Fibroblast of villous mesenchyme (primary cell): ENCODE data around the gene PES1. TPM values are rescaled to one million over a fixed set of nuclear protein-coding genes. Genes with fewer than 3 reads are reported as not detected.
A peak's percentile ranks its signal among the peaks of the same experiment; 100 is the strongest.
"Not testable (repeated sequence)": the region's sequence is repeated elsewhere in the genome, so short reads cannot be mapped to it uniquely, and the experiment has no call there.

Experiments used
- DNase-seq: peaks from one replicate; pipeline ENCODE4 v3.0.0-alpha.2; 2010; ENCODE audit warnings: low read depth
- H3K4me3 ChIP-seq: 2 replicates; pipeline ENCODE4 v1.5.1; 2011; ENCODE audit warnings: low read depth, mild to moderate bottlenecking, low read length
- total RNA-seq: library from RNA; depleted of rRNA; stranded (reverse); fragments of >200 nt; gene quantifications from 2 replicates; pipeline ENCODE4 v1.2.3, GENCODE V29; 2012
- TF ChIP-seq, protein P1 (sequence below): IDR thresholded peaks from 2 replicates; pipeline ENCODE4 v1.5.1; 2012; ENCODE audit warnings: low read depth, mild to moderate bottlenecking, low read length; ENCODE audit not compliant: insufficient read depth

Gene PES1
- total RNA-seq, 1 donor, result 51.4 TPM

DNA sequence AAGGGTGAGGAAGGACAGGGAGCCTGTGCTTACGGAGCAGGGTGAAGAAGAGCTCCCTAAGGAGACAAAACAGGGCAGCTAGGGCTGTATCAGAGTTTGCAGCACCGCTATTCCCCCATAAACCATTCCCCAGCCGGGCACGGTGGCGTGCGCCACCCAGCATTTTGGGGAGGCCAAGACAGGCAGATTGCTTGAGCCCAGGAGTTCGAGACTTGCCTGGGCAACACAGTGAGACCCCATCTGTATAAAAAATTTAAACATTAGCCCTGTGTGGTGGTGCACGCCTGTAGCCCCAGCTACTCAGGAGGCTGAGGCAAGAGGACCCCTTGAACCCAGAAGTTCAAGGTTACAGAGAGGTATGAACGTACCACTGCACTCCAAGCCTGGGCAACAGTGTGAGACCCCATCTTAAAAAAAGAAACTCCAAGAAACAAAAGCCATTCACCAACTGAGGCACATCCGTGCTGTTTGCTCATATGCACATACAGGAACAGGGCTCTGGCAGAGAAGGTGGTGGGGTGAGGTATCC is 22.0 kb downstream of the PES1 start:
- H3K4me3 ChIP-seq, result no peak overlapping the region
- DNase-seq, result no peak
- TF ChIP-seq, protein P1, sequence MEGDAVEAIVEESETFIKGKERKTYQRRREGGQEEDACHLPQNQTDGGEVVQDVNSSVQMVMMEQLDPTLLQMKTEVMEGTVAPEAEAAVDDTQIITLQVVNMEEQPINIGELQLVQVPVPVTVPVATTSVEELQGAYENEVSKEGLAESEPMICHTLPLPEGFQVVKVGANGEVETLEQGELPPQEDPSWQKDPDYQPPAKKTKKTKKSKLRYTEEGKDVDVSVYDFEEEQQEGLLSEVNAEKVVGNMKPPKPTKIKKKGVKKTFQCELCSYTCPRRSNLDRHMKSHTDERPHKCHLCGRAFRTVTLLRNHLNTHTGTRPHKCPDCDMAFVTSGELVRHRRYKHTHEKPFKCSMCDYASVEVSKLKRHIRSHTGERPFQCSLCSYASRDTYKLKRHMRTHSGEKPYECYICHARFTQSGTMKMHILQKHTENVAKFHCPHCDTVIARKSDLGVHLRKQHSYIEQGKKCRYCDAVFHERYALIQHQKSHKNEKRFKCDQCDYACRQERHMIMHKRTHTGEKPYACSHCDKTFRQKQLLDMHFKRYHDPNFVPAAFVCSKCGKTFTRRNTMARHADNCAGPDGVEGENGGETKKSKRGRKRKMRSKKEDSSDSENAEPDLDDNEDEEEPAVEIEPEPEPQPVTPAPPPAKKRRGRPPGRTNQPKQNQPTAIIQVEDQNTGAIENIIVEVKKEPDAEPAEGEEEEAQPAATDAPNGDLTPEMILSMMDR, result no peak

DNA sequence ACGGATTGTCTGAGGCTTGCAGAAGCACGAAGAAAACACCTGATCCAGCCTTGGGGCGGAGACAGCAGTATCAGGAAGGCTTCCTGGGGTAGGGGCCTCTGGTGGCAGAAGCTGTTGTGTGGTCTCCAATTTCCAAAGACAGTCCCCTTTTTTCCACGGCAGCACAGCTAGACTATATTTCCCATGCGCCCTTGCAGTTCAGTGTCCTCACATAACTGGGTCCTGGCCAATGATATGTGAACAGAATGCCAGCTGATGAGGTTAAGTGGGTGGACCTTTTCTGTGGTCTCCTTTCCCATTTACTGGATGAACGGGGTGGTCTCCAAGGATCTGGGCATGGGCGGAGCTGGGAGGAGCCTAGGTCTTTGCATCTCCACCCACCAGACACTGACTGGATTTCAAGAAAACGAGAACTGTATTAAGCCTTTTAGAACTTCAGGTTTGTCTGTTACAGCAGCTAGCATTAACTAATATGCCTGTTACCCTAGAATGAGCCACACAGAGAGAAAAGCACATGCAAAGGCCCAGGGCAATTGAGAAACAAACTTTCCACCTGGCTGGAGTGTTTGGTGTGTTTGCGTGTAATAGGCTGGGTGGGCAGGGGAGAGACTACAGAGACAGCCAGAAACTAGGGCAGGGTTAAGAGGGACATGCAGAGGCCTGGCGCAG is 23.4 kb downstream of the PES1 start:
- TF ChIP-seq, protein P1, result no peak
- DNase-seq, result no peak
- H3K4me3 ChIP-seq, result no peak overlapping the region

DNA sequence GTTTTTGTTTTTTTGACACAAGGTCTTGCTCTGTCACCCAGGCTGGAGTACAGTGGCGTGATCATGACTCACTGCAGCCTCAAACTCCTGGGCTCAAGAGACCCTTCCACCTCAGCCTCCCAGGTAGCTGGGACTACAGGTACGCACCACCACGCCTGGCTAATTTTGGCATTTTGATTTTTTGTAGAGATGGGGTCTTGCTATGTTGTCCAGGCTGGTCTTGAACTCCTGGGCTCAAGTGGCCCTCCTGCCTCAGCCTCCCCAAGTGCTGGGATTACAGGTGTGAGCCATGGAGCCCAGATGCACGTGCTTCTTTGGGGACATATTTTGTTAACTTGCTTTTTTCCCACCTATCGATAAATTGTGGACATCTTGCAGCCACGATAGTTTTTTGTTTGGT is 24.4 kb downstream of the PES1 start:
- H3K4me3 ChIP-seq, DNase-seq: not testable (repeated sequence)

DNA sequence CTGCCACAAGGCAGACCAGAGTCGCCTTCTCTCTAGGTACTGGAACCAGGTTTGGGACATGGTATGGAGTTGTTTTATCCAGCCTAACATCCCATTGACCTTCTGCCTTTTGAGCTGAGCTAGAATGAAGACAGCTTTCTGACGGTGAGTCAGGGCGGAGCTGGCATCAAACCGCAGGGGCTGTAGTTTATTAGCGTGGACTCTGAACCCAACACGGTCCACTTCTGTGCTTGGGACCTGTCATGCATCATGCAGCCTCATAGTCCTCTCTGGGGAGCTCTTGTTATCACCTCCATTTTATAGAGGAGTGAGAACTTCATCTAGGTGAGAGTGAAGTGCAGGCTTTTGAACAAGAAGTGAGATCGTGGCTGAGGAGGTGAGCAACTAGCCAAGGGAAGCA is 25.6 kb downstream of the PES1 start:
- TF ChIP-seq, protein P1, result no peak
- H3K4me3 ChIP-seq, result no peak overlapping the region

DNA sequence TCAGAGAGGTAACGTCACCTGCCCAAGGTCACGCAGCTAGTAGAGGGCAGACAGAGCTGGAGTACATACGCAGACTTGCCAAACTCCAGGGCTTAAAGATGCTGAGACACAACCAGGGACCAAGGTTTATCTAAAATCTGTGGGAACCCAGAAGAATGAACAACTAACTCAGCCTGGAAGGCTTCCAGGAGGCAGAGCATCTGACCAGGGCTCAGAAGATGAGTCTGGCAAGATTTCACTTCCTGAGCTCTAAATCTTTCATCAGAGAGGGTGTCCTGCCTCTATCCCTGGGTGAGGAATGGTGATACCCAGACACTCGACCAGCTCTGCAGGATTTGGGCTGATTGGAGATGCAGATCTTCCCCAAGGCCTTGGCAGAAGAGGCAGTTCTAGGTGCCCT is 26.4 kb downstream of the PES1 start:
- TF ChIP-seq, protein P1, result no peak
- no peak overlapping the region for H3K4me3 ChIP-seq
- DNase-seq, result peak; percentile 57

More for the DNA sequence above, 25.6 kb downstream of the PES1 start:
- no peak for DNase-seq

DNA sequence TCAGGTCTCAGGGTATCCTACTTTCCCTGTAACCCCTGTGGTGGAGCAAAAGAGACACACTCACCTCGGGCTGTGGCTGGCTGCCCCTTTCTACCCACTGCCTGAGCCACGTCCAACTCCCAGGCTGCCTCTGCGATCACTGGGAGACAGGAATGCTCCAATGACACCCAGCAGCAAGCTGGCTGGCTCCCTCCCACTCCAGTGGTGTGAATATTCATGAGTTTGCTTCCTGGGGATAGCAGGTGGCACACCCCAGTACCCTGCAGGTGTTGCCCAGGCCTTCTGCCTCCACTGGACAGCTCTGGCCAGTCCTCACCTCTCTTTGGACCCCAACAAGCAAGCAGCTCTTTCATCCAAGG is 27.0 kb downstream of the PES1 start:
- no peak overlapping the region for H3K4me3 ChIP-seq
- TF ChIP-seq, protein P1, result no peak
- DNase-seq, result no peak

DNA sequence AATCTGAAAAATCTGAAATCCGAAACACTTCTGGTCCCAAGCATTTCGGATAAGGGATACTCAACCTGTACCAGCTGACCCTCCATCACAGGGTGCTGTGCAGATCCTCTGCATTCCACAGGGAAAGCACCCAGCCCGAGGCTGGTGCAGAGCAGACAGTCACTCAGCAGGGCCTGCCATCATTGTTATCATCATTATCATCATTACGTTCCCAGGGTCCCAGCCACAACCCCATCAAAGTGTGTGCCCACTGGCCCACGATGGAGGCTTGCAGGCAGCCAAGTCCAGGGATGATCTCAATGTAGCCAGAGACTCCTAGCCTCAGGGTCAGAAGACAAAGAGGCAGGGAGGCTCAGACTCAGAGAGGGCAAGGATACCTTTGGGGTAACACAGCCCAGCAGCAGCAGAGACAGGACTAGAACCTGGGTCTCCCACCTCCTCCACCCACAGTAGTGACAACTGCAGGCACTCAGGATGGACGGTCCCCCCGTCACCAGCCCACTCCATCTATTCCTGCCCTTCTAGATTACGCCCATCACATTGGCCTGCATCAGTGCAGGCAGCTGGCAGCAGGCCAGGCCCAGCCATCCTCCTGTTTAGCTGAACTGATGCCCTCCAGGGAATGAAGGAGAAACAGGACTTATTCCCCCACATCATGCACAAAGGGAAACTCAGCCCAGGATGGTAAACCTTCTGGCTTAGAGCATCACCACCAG is 27.5 kb downstream of the PES1 start:
- no peak overlapping the region for H3K4me3 ChIP-seq
- DNase-seq, result no peak
- TF ChIP-seq, protein P1, result no peak
